Testis (tissue), 2 donors: ENCODE data around the gene CLRN1.

ENCODE experiments used
- CTCF ChIP-seq, 3 experiments: fragments of 450-650 bp in 2 of 3; fragments of 200-600 bp in 1 of 3; sonication (generic) in 1 of 3; IDR thresholded peaks; one replicate each; pipeline ENCODE4 v1.5.1; 2016 to 2019; ENCODE audit warnings: antibody characterized with exemption in 3 of 3, mild to moderate bottlenecking in 2 of 3, moderate library complexity in 1 of 3
- POLR2A ChIP-seq: fragments of 450-650 bp; IDR thresholded peaks from one replicate; pipeline ENCODE4 v1.6.1; 2017; ENCODE audit warnings: antibody characterized with exemption, mild to moderate bottlenecking, moderate library complexity

- TF ChIP-seq CTCF (IDR thresholded peaks at IDR 0.05) (no peak), POLR2A (no peak)
These were observed 46.2 kb downstream of the CLRN1 start for GRCh38 chr3:150926328-150926727.
